ELF-1 (cell line): ENCODE results near the gene TBR1.
A peak's percentile ranks its signal among the peaks of the same experiment; 100 is the strongest.

Experiments
- DNase-seq: peaks from one replicate; pipeline ENCODE4 v3.0.0-alpha.2; 2016; ENCODE audit warnings: low read depth, low spot score

Gene TBR1

DNA sequence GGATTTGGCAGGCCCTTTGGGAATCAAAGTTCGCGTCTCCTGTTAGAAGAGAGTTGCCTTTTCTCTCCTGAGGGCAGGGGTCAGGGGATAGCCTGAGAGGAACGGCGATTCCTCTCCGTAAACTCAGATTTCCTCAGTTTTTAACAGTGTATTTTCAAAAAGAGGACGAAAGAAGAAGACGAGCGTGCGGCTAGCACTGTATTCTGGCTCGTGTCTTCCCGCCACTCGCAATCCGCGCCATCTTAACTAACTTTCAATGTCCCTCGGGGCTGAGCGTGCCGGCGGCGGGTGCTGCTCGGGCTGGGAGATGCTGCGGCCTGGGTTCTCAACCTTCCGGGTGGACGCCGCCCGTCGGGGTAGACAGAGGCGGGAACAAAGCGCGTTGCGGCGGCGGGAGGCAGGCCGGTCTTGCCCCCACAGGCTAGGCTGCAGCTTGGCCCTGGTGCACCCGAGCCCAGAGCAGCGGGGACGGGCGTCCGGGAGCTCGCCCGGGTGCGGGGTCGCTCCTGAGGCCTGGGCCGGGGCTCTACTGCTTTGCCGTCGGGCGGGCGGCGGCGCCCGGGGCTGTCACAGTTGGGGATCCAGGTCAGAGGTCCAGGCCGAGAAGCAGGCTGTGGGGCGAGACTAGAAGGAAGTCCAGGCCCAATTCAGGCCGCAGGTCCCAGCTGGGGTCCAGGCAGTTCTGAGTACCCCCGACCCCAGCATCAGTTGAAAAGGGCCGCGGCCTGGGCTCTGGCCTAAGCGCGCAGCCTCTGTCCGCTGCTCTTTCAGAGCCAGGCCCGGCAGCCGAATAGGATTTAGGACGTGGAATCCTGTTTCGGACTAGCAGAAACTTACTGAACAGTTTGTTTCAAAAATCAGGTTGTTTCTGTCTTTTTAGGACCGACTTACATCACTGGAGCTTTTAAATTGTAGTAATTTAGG, 11.8 kb downstream of the TBR1 start:
- peak; percentile 46 for DNase-seq

DNA sequence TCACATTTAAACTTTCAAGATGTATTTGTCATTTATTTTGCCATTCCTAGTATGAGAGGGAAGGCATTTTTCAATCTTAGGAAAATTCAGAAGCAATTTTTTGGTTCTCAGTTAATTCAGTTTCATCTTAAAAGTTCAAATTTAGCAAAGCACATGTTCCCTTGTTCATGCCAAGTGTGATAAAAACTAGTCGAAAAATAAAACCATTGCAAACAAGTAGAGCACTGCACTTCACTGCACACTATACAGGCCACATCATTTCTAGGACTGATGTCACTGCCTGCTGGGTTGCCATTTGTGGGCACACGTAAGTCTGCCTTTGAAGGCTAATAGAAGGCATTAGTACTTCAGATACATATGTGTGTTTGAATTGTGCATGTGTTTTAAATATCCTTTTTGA, 14.3 kb downstream of the TBR1 start:
- no peak for DNase-seq

DNA sequence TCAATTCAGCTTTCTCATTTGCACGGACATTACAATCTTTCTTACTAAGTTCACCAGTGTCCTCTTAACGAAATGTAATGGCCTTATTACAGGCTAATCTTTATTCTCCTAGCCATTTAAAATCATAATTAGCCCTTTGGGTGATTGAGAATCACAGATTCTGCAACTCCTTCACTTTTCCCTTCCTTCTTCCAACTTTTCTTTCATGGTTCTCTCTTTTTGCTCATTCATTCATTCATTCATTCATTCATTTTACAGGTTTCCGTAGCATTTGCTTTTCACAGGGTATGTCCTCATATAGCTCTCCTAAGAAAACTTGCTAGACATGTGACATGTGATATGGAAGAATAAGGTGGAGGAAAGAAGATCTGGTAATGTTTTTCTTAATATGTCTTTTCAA, 16.0 kb downstream of the TBR1 start:
- DNase-seq = no peak

DNA sequence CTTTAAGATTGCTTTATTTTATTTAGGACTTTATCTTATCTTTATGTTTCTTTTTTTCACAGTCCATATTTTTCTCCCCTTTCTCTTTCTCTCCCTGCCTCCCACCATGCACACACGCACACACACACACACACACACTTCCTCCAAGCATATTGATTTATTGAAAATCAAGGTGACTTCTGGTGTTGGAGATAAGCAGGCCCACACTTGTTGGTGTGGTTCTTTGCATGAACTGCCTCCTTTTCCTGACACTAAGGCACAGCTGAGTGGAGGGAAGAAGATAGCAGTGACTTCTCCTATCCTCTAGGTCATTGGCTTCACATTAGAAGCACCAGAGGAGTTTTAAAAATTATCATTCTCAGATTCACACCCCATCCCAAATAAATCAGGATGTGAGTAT, 18.0 kb downstream of the TBR1 start:
- DNase-seq = no peak

DNA sequence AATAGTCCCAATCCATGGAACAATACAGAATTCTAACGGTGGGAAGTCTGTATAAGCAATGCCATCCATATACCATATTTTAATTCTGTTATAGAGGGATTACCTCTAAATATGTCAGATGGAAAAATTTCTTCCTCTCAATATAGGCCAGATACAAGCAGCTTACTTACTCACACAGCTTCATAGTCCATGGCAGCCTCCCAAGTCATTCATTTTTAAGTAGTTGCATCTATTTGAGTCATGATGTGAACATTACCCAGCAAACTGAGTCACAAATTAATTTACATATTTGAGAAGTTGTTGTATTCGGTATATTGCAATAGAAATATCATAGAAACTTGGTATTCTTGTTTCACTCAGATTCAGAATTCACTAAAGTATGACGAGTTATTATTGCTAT, 20.3 kb downstream of the TBR1 start:
- no peak for DNase-seq

DNA sequence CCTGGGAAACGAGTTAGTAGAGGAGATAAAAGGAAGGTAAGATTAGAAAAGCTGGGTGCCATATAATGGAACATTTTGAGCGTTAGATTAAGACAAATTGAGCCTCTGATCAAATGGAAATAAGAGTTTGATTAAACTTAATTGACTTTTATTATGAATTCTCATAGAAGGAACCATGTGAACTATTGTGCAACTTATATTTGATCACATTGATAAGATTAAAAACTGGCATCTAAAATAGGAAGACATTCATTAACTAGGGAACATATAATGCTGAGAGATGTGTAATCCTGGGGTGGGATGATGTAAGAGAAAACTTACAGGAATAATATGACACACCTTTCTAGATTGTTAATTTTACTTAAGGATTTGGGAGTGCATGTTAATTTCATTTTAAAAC, 22.5 kb downstream of the TBR1 start:
- DNase-seq = no peak

DNA sequence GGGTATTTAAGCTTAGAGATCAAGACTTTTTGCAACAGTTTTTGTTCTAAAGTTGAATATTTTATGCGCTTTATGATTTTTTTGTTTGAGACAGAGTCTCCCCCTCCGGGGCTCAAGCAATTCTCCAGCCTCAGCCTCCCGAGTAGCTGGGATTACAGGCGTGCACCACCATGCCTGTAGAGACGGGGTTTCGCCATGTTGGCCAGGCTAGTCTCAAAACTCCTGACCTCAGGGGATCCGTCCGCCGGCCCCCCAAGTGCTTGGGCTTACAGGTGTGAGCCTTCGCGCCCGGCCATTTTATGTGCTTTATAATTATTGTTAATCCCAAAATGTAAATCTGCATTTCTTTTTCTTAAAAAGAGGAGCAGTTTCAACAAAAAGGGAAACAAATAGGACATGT, 29.0 kb downstream of the TBR1 start:
- DNase-seq = no peak

DNA sequence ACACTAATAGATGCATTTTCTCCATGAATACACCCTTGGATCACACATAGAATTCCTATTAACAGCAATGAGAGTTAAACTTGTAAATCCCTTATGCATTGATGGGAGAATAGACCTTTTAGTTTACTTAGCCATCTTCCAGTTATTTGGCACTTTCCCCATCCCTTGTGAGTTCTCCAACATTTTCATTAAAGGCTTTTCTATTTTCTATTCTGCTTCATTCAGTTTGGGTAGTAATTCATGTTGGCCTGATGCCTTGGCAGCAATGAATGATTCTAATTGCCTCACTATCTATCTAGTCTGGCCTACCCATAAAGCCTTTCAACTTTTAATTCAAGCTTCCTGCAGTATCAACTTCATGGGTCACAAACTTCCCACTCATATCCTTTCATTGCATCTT, 32.3 kb downstream of the TBR1 start:
- DNase-seq = no peak

DNA sequence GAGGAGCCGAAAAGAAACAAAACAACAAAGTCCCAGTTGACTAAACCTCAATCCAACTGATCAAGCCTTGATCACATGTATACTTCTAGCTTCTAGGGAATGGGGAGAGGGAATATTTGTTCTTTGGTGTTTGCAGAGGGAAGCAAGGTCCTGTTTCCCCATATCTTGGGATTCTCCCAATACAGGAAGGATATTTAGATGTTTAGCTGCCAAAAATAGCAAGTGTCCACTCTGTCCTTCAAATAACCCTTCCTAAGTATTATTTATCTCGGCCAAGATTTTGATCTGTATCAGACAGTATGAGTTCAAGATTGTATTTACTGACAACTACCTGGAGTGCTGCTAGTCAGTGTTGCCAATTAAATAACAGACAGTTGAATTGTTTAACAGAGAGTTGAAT, 55.5 kb downstream of the TBR1 start:
- DNase-seq = no peak

DNA sequence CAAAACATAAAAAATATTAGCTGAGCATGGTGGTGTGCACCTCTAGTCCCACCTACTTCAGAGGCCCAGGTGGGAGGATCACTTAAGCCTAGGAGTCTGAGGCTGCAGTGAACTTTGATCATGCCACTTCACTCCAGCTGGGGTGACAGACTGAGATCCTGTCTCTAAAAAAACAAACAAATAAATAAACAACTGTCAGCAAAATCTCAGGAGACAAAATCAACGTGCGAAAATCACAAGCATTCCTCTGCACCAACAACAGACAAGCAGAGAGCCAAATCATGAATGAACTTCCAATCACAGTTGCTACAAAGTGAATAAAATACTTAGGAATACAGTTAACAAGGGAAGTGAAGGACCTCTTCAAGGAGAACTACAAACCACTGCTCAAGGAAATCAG, 58.8 kb downstream of the TBR1 start:
- no peak for DNase-seq
